SKM-1 (cell line): ENCODE measurements around the gene FRMD5.

Source experiments
- DNase-seq: peaks from one replicate; lab custom pipeline; 2025; ENCODE audit not compliant: unreplicated experiment; lab: John Stamatoyannopoulos, UW

Gene FRMD5

GRCh38 chr15:44097552-44097951 lies 97.5 kb downstream of the FRMD5 start:
- no peak for DNase-seq

GRCh38 chr15:44096596-44096995 lies 98.5 kb downstream of the FRMD5 start:
- DNase-seq: no peak

- DNase-seq: no peak
Observed at GRCh38 chr15:44094781-44095180, 100.3 kb downstream of the FRMD5 start.

- DNase-seq: no peak
Observed at GRCh38 chr15:44093836-44094235, 101.2 kb downstream of the FRMD5 start.

- DNase-seq: no peak
Observed at GRCh38 chr15:44092221-44092620, 102.8 kb downstream of the FRMD5 start.

- no peak for DNase-seq
Observed at GRCh38 chr15:44087578-44088465, 107.2 kb downstream of the FRMD5 start.

- DNase-seq: no peak
Observed at GRCh38 chr15:44084770-44085169, 110.3 kb downstream of the FRMD5 start.

GRCh38 chr15:44084171-44084570 lies 110.9 kb downstream of the FRMD5 start:
- no peak for DNase-seq

- DNase-seq: no peak
Observed at GRCh38 chr15:44082558-44083157, 112.4 kb downstream of the FRMD5 start.

- no peak for DNase-seq
Observed at GRCh38 chr15:44081026-44082013, 113.8 kb downstream of the FRMD5 start.

GRCh38 chr15:44075535-44075934 lies 119.5 kb downstream of the FRMD5 start:
- no peak for DNase-seq

- no peak for DNase-seq
Observed at GRCh38 chr15:44069489-44069888, 125.6 kb downstream of the FRMD5 start.

GRCh38 chr15:44068347-44068746 lies 126.7 kb downstream of the FRMD5 start:
- no peak for DNase-seq

GRCh38 chr15:44066211-44066827 lies 128.8 kb downstream of the FRMD5 start:
- DNase-seq: peak; percentile 41

- no peak for DNase-seq
Observed at GRCh38 chr15:44064706-44065105, 130.4 kb downstream of the FRMD5 start.

- no peak for DNase-seq
Observed at GRCh38 chr15:44058126-44058525, 136.9 kb downstream of the FRMD5 start.

- no peak for DNase-seq
Observed at GRCh38 chr15:44045661-44046060, 149.4 kb downstream of the FRMD5 start.

GRCh38 chr15:44045217-44045616 lies 149.9 kb downstream of the FRMD5 start:
- DNase-seq: no peak

GRCh38 chr15:44038755-44039191 lies 156.3 kb downstream of the FRMD5 start:
- no peak for DNase-seq

- no peak for DNase-seq
Observed at GRCh38 chr15:44035781-44036699, 159.0 kb downstream of the FRMD5 start.
